H1 (cell line): ENCODE results near the gene SLC12A2. TPM values are rescaled to one million over a fixed set of nuclear protein-coding genes. Genes with fewer than 3 reads are reported as not detected.

ENCODE experiments used
- ATF3 ChIP-seq: IDR thresholded peaks from 2 replicates; pipeline ENCODE4 v1.6.1; 2011; ENCODE audit warnings: low read depth, mild to moderate bottlenecking, low read length; ENCODE audit not compliant: insufficient read depth
- BRCA1 ChIP-seq: IDR thresholded peaks from 2 replicates; pipeline ENCODE4 v1.6.1; 2012; ENCODE audit warnings: low read depth, low read length, improper control_type of control experiment
- CHD2 ChIP-seq: IDR thresholded peaks from 2 replicates; pipeline ENCODE4 v1.6.1; 2012; ENCODE audit warnings: low read length, improper control_type of control experiment
- CTCF ChIP-seq, 3 experiments: IDR thresholded peaks; 1 replicate in 2 of 3; 2 replicates in 1 of 3; pipeline versions ENCODE4 v1.5.1 to v1.6.1; 2011; ENCODE audit warnings: low read length in 3 of 3, mild to moderate bottlenecking in 3 of 3, inconsistent platforms in 2 of 3, low read depth in 1 of 3, moderate library complexity in 1 of 3; ENCODE audit not compliant: insufficient read depth in 1 of 3; ENCODE audit errors: control extremely low read depth in 1 of 3
- E2F6 ChIP-seq: IDR thresholded peaks from 2 replicates; pipeline ENCODE4 v1.6.1; 2012; ENCODE audit warnings: inconsistent platforms
- EP300 ChIP-seq, 2 experiments: IDR thresholded peaks; 1 replicate in 1 of 2; 2 replicates in 1 of 2; pipeline ENCODE4 v1.6.1; 2011 to 2012; ENCODE audit warnings: low read depth in 2 of 2, low read length in 2 of 2, mild to moderate bottlenecking in 2 of 2, borderline replicate concordance in 1 of 2, inconsistent platforms in 1 of 2, moderate library complexity in 1 of 2
- KDM4A ChIP-seq: IDR thresholded peaks from one replicate; pipeline ENCODE4 v1.7.1; 2012; ENCODE audit warnings: low read depth, mild to moderate bottlenecking, moderate library complexity, low read length, inconsistent platforms; ENCODE audit not compliant: severe bottlenecking
- KDM5A ChIP-seq: fragments of 200-600 bp; IDR thresholded peaks from 2 replicates; pipeline ENCODE4 v1.7.1; 2012; ENCODE audit warnings: mild to moderate bottlenecking, low read length, inconsistent platforms, mixed read lengths
- SIRT6 ChIP-seq: IDR thresholded peaks from one replicate; pipeline ENCODE4 v1.7.1; 2012; ENCODE audit warnings: low read length, inconsistent platforms
- SIX5 ChIP-seq: IDR thresholded peaks from 2 replicates; pipeline ENCODE4 v1.6.1; 2011; ENCODE audit warnings: mild to moderate bottlenecking, low read depth, low read length
- SUZ12 ChIP-seq: fragments of 200-600 bp; sonication (generic); IDR thresholded peaks from 2 replicates; pipeline ENCODE4 v1.6.1; 2012; ENCODE audit warnings: mild to moderate bottlenecking, inconsistent platforms, low read length, moderate library complexity, mixed read lengths
- TAF1 ChIP-seq: IDR thresholded peaks from 2 replicates; pipeline ENCODE4 v1.6.1; 2011; ENCODE audit warnings: mild to moderate bottlenecking, low read depth, low read length
- TCF12 ChIP-seq: IDR thresholded peaks from 2 replicates; pipeline ENCODE4 v1.6.1; 2011; ENCODE audit warnings: low read depth, mild to moderate bottlenecking, low read length
- TEAD4 ChIP-seq: IDR thresholded peaks from 2 replicates; pipeline ENCODE4 v1.6.1; 2012; ENCODE audit warnings: low read depth, low read length, inconsistent platforms, mixed read lengths
- YY1 ChIP-seq: IDR thresholded peaks from 2 replicates; pipeline ENCODE4 v1.6.1; 2011; ENCODE audit warnings: low read depth, mild to moderate bottlenecking, low read length
- ZNF274 ChIP-seq: IDR thresholded peaks from 2 replicates; pipeline ENCODE4 v1.7.0; 2012; ENCODE audit warnings: low read length, borderline replicate concordance; ENCODE audit errors: extremely low read depth
- polyA plus RNA-seq, 7 experiments: library from polyadenylated mRNA; depleted of rRNA in 3 of 7; stranded (reverse) in 5 of 7; unstranded in 2 of 7; fragments of >200 nt in 5 of 7; fragments of 200-250 nt in 2 of 7; gene quantifications; 1 replicate in 5 of 7; 2 replicates in 1 of 7; 4 replicates in 1 of 7; pipeline versions ENCODE4 v1.2.1 to v1.2.3, GENCODE V29; 2011 to 2013; ENCODE audit warnings: missing spikeins in 2 of 7, mixed read lengths in 2 of 7
- total RNA-seq: library from RNA; stranded (reverse); fragmentation: NEBNext Ultra II Directional; extraction: Animal tissue kit (Norgen Biotek cat#: 25700); gene quantifications from 2 replicates; pipeline ENCODE4 v1.2.1, GENCODE V29; 2021

The SLC12A2 gene
- total and polyA plus RNA-seq, 2 of the 8 experiments (the other 6 are each of a cell fraction or from before 2014, with no cell fraction given) = 2.6 to 16.2 TPM

- TF ChIP-seq TAF1 = 0 out of 2 replicates have a peak, but pooled peaks have one; percentile 31
- TF ChIP-seq SIRT6 = no peak
- TF ChIP-seq TCF12 = peak; percentile 90
- peak; percentile 46; the same call in 1 of the 2 replicates for TF ChIP-seq E2F6
- no peak for TF ChIP-seq TEAD4
- no peak for TF ChIP-seq BRCA1
- no peak for TF ChIP-seq SUZ12
- no peak for TF ChIP-seq KDM4A
- 0 out of 2 replicates have a peak, but pooled peaks have one; percentile 17 for TF ChIP-seq YY1
- TF ChIP-seq KDM5A = no peak
- TF ChIP-seq CHD2 = no peak
- TF ChIP-seq EP300 (IDR thresholded peaks at IDR 0.05; ENCODE audit: borderline replicate concordance in 1 of 2, low read depth in 2 of 2, low read length in 2 of 2) = 0 out of 3 replicates have a peak, but pooled peaks of 1 of the 2 experiments have one; percentile 39
- no peak for TF ChIP-seq ATF3
- TF ChIP-seq SIX5 = no peak
- peak; percentile 77 to 92 (median 77) for TF ChIP-seq CTCF (IDR thresholded peaks at IDR 0.05; ENCODE audit: control extremely low read depth in 1 of 3, insufficient read depth in 1 of 3, low read depth in 1 of 3, low read length in 3 of 3)
- no peak for TF ChIP-seq ZNF274
Observed at GRCh38 chr5:128201065-128201926, 117.7 kb downstream of the SLC12A2 start (continued).
